LoVo (cell line): Measurements from ENCODE around the gene TRMT61A.

Source experiments
- DNase-seq: peaks from one replicate; pipeline ENCODE4 v3.0.0-alpha.2; 2016; ENCODE audit warnings: low spot score

Gene TRMT61A

GRCh38 chr14:103547455-103547940, 18.5 kb downstream of the TRMT61A start:
- no peak for DNase-seq

DNA sequence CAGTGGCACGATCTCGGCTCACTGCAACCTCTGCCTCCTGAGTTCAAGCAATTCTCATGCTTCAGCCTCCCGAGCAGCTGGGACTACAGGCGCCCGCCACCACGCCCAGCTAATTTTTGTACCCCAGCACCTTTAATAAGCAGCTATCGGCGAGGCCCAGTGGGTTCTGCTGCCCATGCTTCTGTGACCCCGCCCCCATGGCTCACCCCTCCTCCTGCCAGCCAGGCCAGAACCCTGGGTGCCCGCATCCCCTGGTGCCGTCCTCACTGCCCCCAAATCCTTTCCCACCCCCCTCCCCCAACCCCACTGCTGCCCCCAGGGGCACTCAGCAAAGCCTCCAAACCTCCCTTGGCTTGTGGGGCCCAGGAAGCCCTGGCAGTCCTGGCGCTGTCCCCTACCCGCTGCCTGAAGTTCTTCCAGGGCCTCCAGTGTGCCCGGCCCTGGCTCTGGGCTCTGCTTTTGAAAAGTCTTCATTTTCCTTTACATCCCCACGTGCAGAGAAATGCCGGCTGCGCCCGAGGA, 19.0 kb downstream of the TRMT61A start:
- no peak for DNase-seq

GRCh38 chr14:103548463-103549351, 19.7 kb downstream of the TRMT61A start:
- no peak for DNase-seq

GRCh38 chr14:103549361-103550311, 20.6 kb downstream of the TRMT61A start:
- DNase-seq: no peak

DNA sequence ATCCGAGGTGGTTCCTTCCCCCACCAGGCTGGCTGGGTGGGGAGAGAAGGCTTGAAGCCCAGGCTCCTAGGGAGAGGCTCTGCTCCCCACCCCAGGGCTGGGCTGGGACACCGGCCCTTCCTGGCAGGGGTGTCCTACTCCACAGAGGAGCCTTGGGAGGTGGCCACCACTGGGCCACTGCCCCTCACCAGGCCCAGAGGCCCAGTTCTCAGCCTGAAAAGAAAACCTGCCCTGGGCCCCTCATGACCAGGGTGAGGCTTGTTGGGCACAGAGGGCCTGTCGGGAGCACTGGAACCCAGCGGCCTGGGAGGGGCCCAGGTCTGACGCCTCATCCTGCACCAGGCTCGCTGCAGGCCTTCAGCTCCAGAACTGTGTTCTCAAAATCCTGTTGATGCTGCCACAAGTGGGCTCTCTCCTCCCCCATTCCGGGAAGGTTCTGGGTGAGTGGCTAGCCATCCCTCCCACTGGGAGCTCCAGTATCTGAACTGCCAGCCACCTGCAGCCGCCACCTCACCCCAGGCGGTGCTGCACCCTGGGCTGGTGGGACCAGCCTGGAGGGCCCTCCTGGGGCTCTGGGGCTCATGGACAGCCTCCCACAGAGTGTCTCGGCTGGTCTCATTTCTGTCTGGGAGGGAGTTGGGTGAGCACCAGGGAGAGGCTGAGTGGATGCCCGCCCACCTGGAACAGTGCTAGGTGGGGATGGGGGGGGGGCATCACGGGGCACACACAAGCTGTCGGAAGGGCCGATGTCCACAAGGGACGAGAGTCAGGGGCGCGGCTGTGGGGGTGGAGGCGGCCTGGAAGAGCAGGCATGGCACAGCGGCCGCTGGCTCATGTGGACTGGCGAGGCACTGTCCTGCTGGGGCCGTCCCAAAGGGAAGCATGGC, 21.7 kb downstream of the TRMT61A start:
- DNase-seq: no peak

DNA sequence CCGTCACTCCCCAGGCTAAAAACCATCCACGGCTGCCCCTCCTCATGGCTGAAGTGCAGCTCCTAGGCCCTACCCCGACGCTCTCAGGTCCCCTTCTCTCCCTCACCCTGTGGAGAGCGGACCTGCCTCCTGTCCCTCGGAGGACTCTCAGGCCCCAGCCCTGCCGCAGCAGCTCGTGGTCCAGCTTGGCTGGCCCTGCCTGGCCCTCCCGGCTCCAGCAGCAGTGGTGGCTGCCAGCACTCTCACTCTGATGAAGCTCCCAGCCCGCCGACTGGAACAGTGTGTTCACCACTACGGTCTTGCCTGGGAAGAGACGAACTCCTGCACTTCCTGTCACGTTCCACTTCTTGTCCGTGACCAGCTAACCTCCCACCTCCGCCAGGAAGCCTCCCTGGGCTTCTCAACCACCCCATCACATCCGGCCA, 22.4 kb downstream of the TRMT61A start:
- DNase-seq: no peak

GRCh38 chr14:103552011-103552845, 23.2 kb downstream of the TRMT61A start:
- DNase-seq: peak; percentile 16

DNA sequence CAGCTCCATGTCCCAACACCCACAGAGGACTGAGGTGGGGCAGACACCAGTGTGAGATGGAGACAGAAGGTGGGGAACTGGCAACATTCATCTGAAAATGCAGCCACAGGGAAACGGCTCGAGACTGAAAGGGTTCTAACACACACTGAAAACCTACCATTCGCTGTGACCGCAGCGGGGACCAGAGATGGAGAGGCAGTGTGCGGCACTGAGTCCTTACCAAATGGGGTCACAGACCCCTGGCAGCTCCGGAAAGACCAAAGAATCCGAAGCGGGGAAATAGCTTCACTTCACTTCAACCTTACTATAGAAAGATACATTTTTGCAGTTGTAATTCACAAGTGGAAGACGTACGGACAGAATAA, 23.8 kb downstream of the TRMT61A start:
- DNase-seq: no peak

DNA sequence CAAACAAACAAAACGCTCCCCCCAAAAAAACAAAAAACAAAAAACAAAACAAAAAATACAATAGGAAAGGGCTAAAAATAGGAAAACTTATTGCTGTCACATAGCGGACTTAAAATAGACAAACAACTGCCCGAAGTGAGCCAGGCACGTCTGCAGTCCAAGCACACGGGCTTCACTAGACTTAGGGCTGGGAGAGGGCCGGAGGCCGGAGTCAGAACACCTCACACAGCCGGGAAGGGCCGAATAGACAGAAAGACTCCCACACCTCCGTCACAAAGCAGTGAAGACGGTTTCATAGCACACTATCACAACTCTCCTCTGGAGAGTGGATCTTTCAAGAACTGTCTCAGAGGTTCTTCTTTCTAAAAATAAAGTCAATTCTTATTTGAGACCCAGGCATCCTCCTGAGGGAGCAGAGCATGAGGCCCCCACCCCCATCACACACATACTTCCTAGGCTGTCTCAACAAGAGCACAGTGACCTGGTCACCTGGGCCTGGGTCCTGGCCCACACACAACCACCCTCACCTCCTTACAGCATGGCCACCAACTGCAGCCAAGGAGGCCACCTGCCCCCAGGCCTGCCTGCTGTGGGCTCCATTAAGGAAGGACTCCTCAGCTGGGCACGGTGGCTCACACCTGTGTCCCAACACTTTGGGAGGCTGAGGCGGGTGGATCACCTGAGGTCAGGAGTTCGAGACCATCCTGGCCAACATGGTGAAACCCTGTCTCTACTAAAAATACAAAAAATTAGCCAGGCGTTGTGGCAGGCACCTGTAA, 26.8 kb downstream of the TRMT61A start:
- DNase-seq: no peak

- no peak for DNase-seq
Observed at GRCh38 chr14:103556946-103557758, 28.2 kb downstream of the TRMT61A start.

- DNase-seq: no peak
Observed at GRCh38 chr14:103558071-103558882, 29.3 kb downstream of the TRMT61A start.

GRCh38 chr14:103559766-103560165, 30.8 kb downstream of the TRMT61A start:
- no peak for DNase-seq

- DNase-seq: no peak
Observed at GRCh38 chr14:103560691-103561090, 31.7 kb downstream of the TRMT61A start.

- peak; percentile 45 for DNase-seq
Observed at GRCh38 chr14:103561381-103562178, 32.6 kb downstream of the TRMT61A start.

GRCh38 chr14:103562179-103562428, 33.1 kb downstream of the TRMT61A start:
- DNase-seq: no peak

- peak; percentile 85 for DNase-seq
Observed at GRCh38 chr14:103562429-103563225, 33.6 kb downstream of the TRMT61A start, which contains the start of the genes BAG5 and COA8. BAG5 (minus strand) TSS chr14:103562657; CDS start chr14:103561164, 1,493 bp downstream. COA8 (plus strand) TSS chr14:103562960; CDS start chr14:103563002, 42 bp downstream.
